ENCODE data around the gene IFIT3. TPM values are rescaled to one million over a fixed set of nuclear protein-coding genes. Genes with fewer than 3 reads are reported as not detected.

IFIT3 gene
- total and polyA plus RNA-seq, 9 of the 15 experiments (the other 6 are each of a cell fraction or from before 2014, with no cell fraction given), result 0.23 to 2.2 (median 0.77) TPM

DNA sequence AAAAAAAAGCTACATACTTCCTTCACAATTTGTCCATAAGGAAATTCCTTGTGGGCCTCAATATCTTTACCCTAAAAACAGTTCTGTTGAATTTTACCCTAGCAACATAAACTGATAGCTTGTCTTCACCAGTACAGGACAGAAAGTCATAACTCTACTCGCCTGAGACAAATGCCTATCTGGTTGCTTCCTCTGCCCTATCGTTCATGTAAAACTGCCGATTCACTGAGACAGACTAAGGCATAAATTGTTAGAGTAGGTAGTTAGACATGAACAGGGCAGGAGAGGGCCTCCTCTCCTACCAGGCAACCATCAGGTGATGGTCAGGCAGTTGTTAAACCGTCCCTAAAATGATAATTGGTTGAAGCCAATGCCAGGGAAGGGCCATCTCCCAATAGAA lies 25.0 kb downstream of the IFIT3 start (continued):
- TF ChIP-seq PBX2 (CRISPR knock-in tag; IDR thresholded peaks at IDR 0.05; ENCODE audit: low read depth) (no peak), PBX2 (tag; conservative IDR thresholded peaks at IDR 0.05; ENCODE audit: low read depth) (peak; percentile 83), HCFC1 (IDR thresholded peaks at IDR 0.05; ENCODE audit: low read depth, low read length) (no peak), EP300 (IDR thresholded peaks at IDR 0.05; ENCODE audit: low read length) (peak; percentile 39; the same call in 1 of the 2 replicates), HNRNPUL1 (IDR thresholded peaks at IDR 0.05; ENCODE audit: low read length) (no peak), PKNOX1 (IDR thresholded peaks at IDR 0.05) (peak; percentile 67), PCBP1 (IDR thresholded peaks at IDR 0.05; ENCODE audit: low read depth, low read length, poor library complexity, severe bottlenecking) (no peak), E2F3 (CRISPR knock-in tag; IDR thresholded peaks at IDR 0.05) (no peak), ZSCAN32 (CRISPR knock-in tag; IDR thresholded peaks at IDR 0.05) (no peak), MAFG (tag; conservative IDR thresholded peaks at IDR 0.05) (peak; percentile 66), SMARCE1 (IDR thresholded peaks at IDR 0.05) (no peak), ZNF146 (CRISPR knock-in tag; IDR thresholded peaks at IDR 0.05; ENCODE audit: unreplicated experiment) (no peak), GABPB2 (CRISPR knock-in tag; conservative IDR thresholded peaks at IDR 0.05) (no peak), ZNF75A (CRISPR knock-in tag; IDR thresholded peaks at IDR 0.05) (no peak), RBM15 (IDR thresholded peaks at IDR 0.05; ENCODE audit: insufficient read depth, low read length) (no peak), GATA2 (CRISPR knock-in tag; IDR thresholded peaks at IDR 0.05) (no peak), TCF15 (CRISPR knock-in tag; IDR thresholded peaks at IDR 0.05) (no peak), ZNF668 (CRISPR knock-in tag; IDR thresholded peaks at IDR 0.05) (no peak), NFE2 (IDR thresholded peaks at IDR 0.05; ENCODE audit: low read depth) (peak; percentile 83), RNF2 (IDR thresholded peaks at IDR 0.05) (no peak), SRSF7 (optimal IDR thresholded peaks at IDR 0.05; ENCODE audit: low read depth, low read length) (no peak), KLF6 (CRISPR knock-in tag; IDR thresholded peaks at IDR 0.05; ENCODE audit: borderline replicate concordance) (no peak), NFIC (IDR thresholded peaks at IDR 0.05) (no peak), ZNF347 (CRISPR knock-in tag; IDR thresholded peaks at IDR 0.05; ENCODE audit: low read depth) (no peak)
- TF ChIP-seq, protein P1, sequence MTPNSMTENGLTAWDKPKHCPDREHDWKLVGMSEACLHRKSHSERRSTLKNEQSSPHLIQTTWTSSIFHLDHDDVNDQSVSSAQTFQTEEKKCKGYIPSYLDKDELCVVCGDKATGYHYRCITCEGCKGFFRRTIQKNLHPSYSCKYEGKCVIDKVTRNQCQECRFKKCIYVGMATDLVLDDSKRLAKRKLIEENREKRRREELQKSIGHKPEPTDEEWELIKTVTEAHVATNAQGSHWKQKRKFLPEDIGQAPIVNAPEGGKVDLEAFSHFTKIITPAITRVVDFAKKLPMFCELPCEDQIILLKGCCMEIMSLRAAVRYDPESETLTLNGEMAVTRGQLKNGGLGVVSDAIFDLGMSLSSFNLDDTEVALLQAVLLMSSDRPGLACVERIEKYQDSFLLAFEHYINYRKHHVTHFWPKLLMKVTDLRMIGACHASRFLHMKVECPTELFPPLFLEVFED (CRISPR knock-in tag; conservative IDR thresholded peaks at IDR 0.05), result no peak
- TF ChIP-seq, protein P2, sequence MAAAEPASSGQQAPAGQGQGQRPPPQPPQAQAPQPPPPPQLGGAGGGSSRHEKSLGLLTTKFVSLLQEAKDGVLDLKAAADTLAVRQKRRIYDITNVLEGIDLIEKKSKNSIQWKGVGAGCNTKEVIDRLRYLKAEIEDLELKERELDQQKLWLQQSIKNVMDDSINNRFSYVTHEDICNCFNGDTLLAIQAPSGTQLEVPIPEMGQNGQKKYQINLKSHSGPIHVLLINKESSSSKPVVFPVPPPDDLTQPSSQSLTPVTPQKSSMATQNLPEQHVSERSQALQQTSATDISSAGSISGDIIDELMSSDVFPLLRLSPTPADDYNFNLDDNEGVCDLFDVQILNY (CRISPR knock-in tag; IDR thresholded peaks at IDR 0.05), result no peak

All from K562 (cell line).